Heart right ventricle (tissue), 16 donors: ENCODE results near the gene LGALS12. TPM values are rescaled to one million over a fixed set of nuclear protein-coding genes. Genes with fewer than 3 reads are reported as not detected.

Experiments
- ATAC-seq, 8 donors: fragments of 200-7000 bp; cut with Tn5 transposase; one replicate each; pipeline ENCODE4 v1.9.1; 2020; ENCODE audit warnings: mild to moderate bottlenecking in 8 of 8, moderate library complexity in 8 of 8, moderate number of reproducible peaks in 1 of 8
- DNase-seq, 2 donors: peaks; one replicate each; pipeline ENCODE4 v3.0.0-alpha.2; 2020
- H3K27ac ChIP-seq, 10 donors: fragments of 200-600 bp; sonication (generic) in 2 of 10; one replicate each; pipeline versions ENCODE4 v1.5.0 to v1.8.0; 2020 to 2022; ENCODE audit warnings: mild to moderate bottlenecking in 3 of 10
- H3K27me3 ChIP-seq, 7 donors: fragments of 200-600 bp; one replicate each; pipeline ENCODE4 v1.8.0; 2021 to 2022; ENCODE audit warnings: mild to moderate bottlenecking in 2 of 7
- H3K36me3 ChIP-seq, 9 donors: fragments of 200-600 bp; sonication (generic) in 1 of 9; one replicate each; pipeline versions ENCODE4 v1.5.0 to v1.8.0; 2020 to 2022; ENCODE audit warnings: mild to moderate bottlenecking in 2 of 9
- H3K4me1 ChIP-seq, 9 donors: fragments of 200-600 bp; sonication (generic) in 1 of 9; one replicate each; pipeline versions ENCODE4 v1.5.0 to v1.8.0; 2020 to 2022; ENCODE audit warnings: mild to moderate bottlenecking in 4 of 9
- H3K4me3 ChIP-seq, 10 donors: fragments of 200-600 bp; sonication (generic) in 2 of 10; one replicate each; pipeline versions ENCODE4 v1.5.0 to v1.8.0; 2020 to 2022; ENCODE audit warnings: mild to moderate bottlenecking in 7 of 10, moderate library complexity in 2 of 10
- H3K9me3 ChIP-seq, 11 donors: fragments of 200-600 bp in 10 of 11; sonication (generic) in 2 of 11; one replicate each; pipeline versions ENCODE4 v1.5.0 to v1.8.0; 2013 to 2022; ENCODE audit warnings: mild to moderate bottlenecking in 2 of 11, control low read depth in 1 of 11, moderate library complexity in 1 of 11
- CTCF ChIP-seq, 9 donors: fragments of 200-600 bp; sonication (generic) in 2 of 9; IDR thresholded peaks; one replicate each; pipeline versions ENCODE4 v1.5.0 to v1.8.0; 2021 to 2022; ENCODE audit warnings: antibody characterized with exemption in 9 of 9, mild to moderate bottlenecking in 5 of 9, moderate library complexity in 1 of 9
- WGBS, 2 donors: extraction: QIAGEN DNeasy Blood & Tissue Kit; methylation state at CpG; one replicate each; pipeline ENCODE4 v1.1.7; 2013; ENCODE audit warnings: inconsistent platforms in 1 of 2; 5-methylcytosine and 5-hydroxymethylcytosine counted together
- intact Hi-C, 10 donors: fragments of 100-400 bp; cut with DNase I; formaldehyde crosslinking; loops; one replicate each; pipeline versions ENCODE4 v1.11.1 to v1.14.2; 2022
- polyA plus RNA-seq, 2 donors: library from polyadenylated mRNA; stranded (reverse); fragments of 200-250 nt; gene quantifications; one replicate each; pipeline ENCODE4 v1.2.3, GENCODE V29; 2013
- total RNA-seq, 10 donors: library from RNA; stranded (reverse); fragmentation: NEBNext Ultra II Directional in 3 of 10; extraction: Animal tissue kit (Norgen Biotek cat#: 25700) in 3 of 10; gene quantifications; one replicate each; pipeline versions ENCODE4 v1.2.1 to v1.2.4, GENCODE V29; 2021 to 2023
- donor health status: Arrhythmogenic right ventricular cardiomyopathy.
- donor health status: ischemic (EF 13 %, LVEDD 7.1; RV severe dilation, severe dysfunction).
- donor health status: healthy with polysubstance abuse.
- donor health status: DM: no; HTN: yes; CAD: no.
- donor health status: DM: no; HTN: no; CAD: no.
- donor health status: ischemic (EF 25% LVEDD 6.9; RV normal size, moderate dysfunction).
- donor health status: ischemic (EF 25% LVEDD 5.7; RV mildly dilated, moderate dysfunction).
- donor health status: healthy.
- donor health status: DM: yes; HTN: yes; CAD: no.
- donor health status: Ischemic cardiomyopathy.
- donor health status: ischemic (EF 35%, LVEDD 5.7; RV mildly dilated, moderate dysfunction).
- donor health status: nonischemic (EF 11% LVEDD 7.7; RV severe dilation, severe dysfunction).
- donor health status: DM: yes; HTN: yes; CAD: no.
- donor health status: PGD.
- donor health status: ischemic (EF 29% LVEDD 5.4; RV normal size, mild dysfunction).
- donor health status: nonischemic (EF 23%, LVEDD 6.1; RV moderate dilation, normal function).

The LGALS12 gene
- total and polyA plus RNA-seq, 12 donors, result 0.61 to 6.9 (median 1.2) TPM; not detected in 3

GRCh38 chr11:63560506-63561180 lies 54.8 kb downstream of the LGALS12 start:
- intact Hi-C loops, result loop anchor here in 1 of 10 donors (10.0 kb wide), 1 partner anchor 64 kb away; no protein-coding TSS in a partner anchor
- 62 to 64% methylated on average over 7 of the region's 7 CpGs for WGBS, 2 donors
- DNase-seq (peak; percentile 25 to 48), ATAC-seq (peak; percentile 21 to 79 (median 68))
- Histone ChIP-seq H3K36me3 (no peaks in the 10 kb centered on the region), H3K27me3 (no peaks in the 10 kb centered on the region), H3K9me3 (no peaks in the 10 kb centered on the region), H3K4me1 (peaks cover 0 to 18% (median 0%) of the 10 kb centered on the region in 9 donors), H3K4me3 (no peak overlapping the region), H3K27ac (peak overlapping the region in 2 of 10 donors; percentile 0 to 13)
- no peak for TF ChIP-seq CTCF (IDR thresholded peaks at IDR 0.05)

- ATAC-seq (no peak), DNase-seq (no peak)
- no peaks in the 10 kb centered on the region for H3K9me3 ChIP-seq
- no peak within 1 kb of the TSS for H3K4me3 ChIP-seq
- WGBS, 2 donors, result 92 to 94% methylated on average over 13 of the region's 13 CpGs
- intact Hi-C loops, result loop anchor here in 1 of 10 donors (10.0 kb wide), 1 partner anchor 61 kb away; no protein-coding TSS in a partner anchor
- H3K27me3 ChIP-seq, result no peaks in the 10 kb centered on the region
- peaks cover 0 to 37% (median 12%) of the 10 kb centered on the region in 9 donors for H3K4me1 ChIP-seq
- no peak within 1 kb of the TSS for H3K27ac ChIP-seq
- no peaks in the 10 kb centered on the region for H3K36me3 ChIP-seq
- no peak for TF ChIP-seq CTCF (IDR thresholded peaks at IDR 0.05)
Observed at GRCh38 chr11:63563201-63564055, 57.5 kb downstream of the LGALS12 start, which contains the start of gene PLAAT2. TSS of gene PLAAT2 (minus strand) at chr11:63563379. CDS start at chr11:63563324, 55 bp downstream.

- 75 to 81% methylated on average over 7 of the region's 7 CpGs for WGBS, 2 donors
- no peak for TF ChIP-seq CTCF (IDR thresholded peaks at IDR 0.05)
- DNase-seq, result no peak
Observed at GRCh38 chr11:63564056-63564774, 58.3 kb downstream of the LGALS12 start.

More at GRCh38 chr11:63564056-63564774, 58.3 kb downstream of the LGALS12 start:
- Histone ChIP-seq H3K4me1 (peaks cover 0 to 37% (median 12%) of the 10 kb centered on the region in 9 donors), H3K36me3 (no peaks in the 10 kb centered on the region), H3K4me3 (no peak overlapping the region), H3K27ac (no peak overlapping the region), H3K9me3 (no peaks in the 10 kb centered on the region), H3K27me3 (no peaks in the 10 kb centered on the region)
- intact Hi-C loops, result loop anchor here in 1 of 10 donors (10.0 kb wide), 1 partner anchor 61 kb away; no protein-coding TSS in a partner anchor
- no peak for ATAC-seq
